K562 (cell line): ENCODE measurements around the gene GNAQ. TPM values are rescaled to one million over a fixed set of nuclear protein-coding genes. Genes with fewer than 3 reads are reported as not detected.

ENCODE experiments used
- CXXC5 ChIP-seq: fragments of 250-450 bp; sonication (Bioruptor Pico); IDR thresholded peaks from 2 replicates; pipeline ENCODE4 v1.8.0; 2022; ENCODE audit warnings: inconsistent platforms, mild to moderate bottlenecking, moderate library complexity
- HMGN3 ChIP-seq: IDR thresholded peaks from 2 replicates; pipeline ENCODE4 v1.6.1; 2011; ENCODE audit warnings: borderline replicate concordance, low read depth, mild to moderate bottlenecking, mixed read lengths, low read length; ENCODE audit not compliant: insufficient read length; ENCODE audit errors: extremely low read depth
- HNRNPLL ChIP-seq: fragments of 200-400 bp; formaldehyde crosslinking; IDR thresholded peaks from 2 replicates; pipeline ENCODE4 v1.6.1; 2017; ENCODE audit warnings: low read length, low read depth, mild to moderate bottlenecking; ENCODE audit not compliant: poor library complexity, severe bottlenecking
- KDM5B ChIP-seq: fragments of 200-600 bp; sonication (generic); IDR thresholded peaks from 2 replicates; pipeline ENCODE4 v1.6.1; 2012; ENCODE audit warnings: low read depth, mild to moderate bottlenecking, moderate library complexity, low read length, control low read depth, inconsistent platforms; ENCODE audit not compliant: insufficient replicate concordance
- NCOA1 ChIP-seq: fragments of 450-650 bp; IDR thresholded peaks from 2 replicates; pipeline ENCODE4 v1.6.1; 2016; ENCODE audit warnings: low read depth
- NR4A1 ChIP-seq, 2 experiments: fragments of 250-450 bp in 1 of 2; fragments of 450-650 bp in 1 of 2; sonication (Bioruptor Pico) in 1 of 2; IDR thresholded peaks; 2 replicates each; pipeline versions ENCODE4 v1.4.0 to v1.6.1; 2016 to 2020; ENCODE audit warnings: mild to moderate bottlenecking in 2 of 2, missing compliant biosample characterization in 1 of 2, missing genetic modification characterization in 1 of 2, moderate library complexity in 1 of 2
- PHF8 ChIP-seq: fragments of 200-600 bp; sonication (generic); IDR thresholded peaks from 2 replicates; pipeline ENCODE4 v1.6.1; 2012; ENCODE audit warnings: mixed run types, mild to moderate bottlenecking, inconsistent platforms, low read length, moderate library complexity, borderline replicate concordance
- POLR2H ChIP-seq: IDR thresholded peaks from 2 replicates; pipeline ENCODE4 v1.6.1; 2016; ENCODE audit warnings: missing genetic modification characterization, low read depth, mild to moderate bottlenecking, control low read depth, missing compliant biosample characterization, moderate library complexity
- RAD21 ChIP-seq, 2 experiments: fragments of 250-450 bp in 1 of 2; fragments of 450-650 bp in 1 of 2; sonication (Bioruptor Pico) in 1 of 2; formaldehyde crosslinking in 1 of 2; IDR thresholded peaks in 1 of 2; conservative IDR thresholded peaks in 1 of 2; 2 replicates each; pipeline versions ENCODE4 v1.4.0 to v1.8.0; 2020 to 2022; ENCODE audit warnings: mild to moderate bottlenecking in 2 of 2, moderate library complexity in 1 of 2
- RBFOX2 ChIP-seq: fragments of 200-400 bp; formaldehyde crosslinking; IDR thresholded peaks from 2 replicates; pipeline ENCODE4 v1.6.1; 2017; ENCODE audit warnings: low read depth, mild to moderate bottlenecking, low read length, moderate library complexity
- SIN3A ChIP-seq, 2 experiments: fragments of 150-350 bp in 1 of 2; IDR thresholded peaks; 2 replicates each; pipeline ENCODE4 v1.6.1; 2011 to 2016; ENCODE audit warnings: borderline replicate concordance in 2 of 2, low read depth in 2 of 2, low read length in 2 of 2, mild to moderate bottlenecking in 2 of 2, moderate library complexity in 2 of 2; ENCODE audit not compliant: control insufficient read depth in 1 of 2
- YY1 ChIP-seq, 3 experiments: IDR thresholded peaks; 2 replicates each; pipeline ENCODE4 v1.6.1; 2011; ENCODE audit warnings: low read length in 2 of 3, mild to moderate bottlenecking in 2 of 3, moderate library complexity in 2 of 3, borderline replicate concordance in 1 of 3, control low read depth in 1 of 3, low read depth in 1 of 3; ENCODE audit not compliant: insufficient read depth in 3 of 3, insufficient replicate concordance in 2 of 3, control insufficient read depth in 1 of 3, insufficient read length in 1 of 3; ENCODE audit errors: extremely low read depth in 1 of 3
- ZC3H11A ChIP-seq: IDR thresholded peaks from 2 replicates; pipeline ENCODE4 v1.6.1; 2012; ENCODE audit warnings: low read depth, low read length, improper control_type of control experiment
- ZFP36 ChIP-seq: fragments of 150-350 bp; IDR thresholded peaks from 2 replicates; pipeline ENCODE4 v1.6.1; 2018; ENCODE audit warnings: low read length, low read depth; ENCODE audit not compliant: partially characterized antibody
- ZNF347 ChIP-seq: fragments of 450-650 bp; formaldehyde crosslinking; IDR thresholded peaks from 2 replicates; pipeline ENCODE4 v1.4.0; 2020; ENCODE audit warnings: low read depth, mild to moderate bottlenecking, moderate library complexity
- polyA plus RNA-seq, 8 experiments: library from polyadenylated mRNA; depleted of rRNA in 4 of 8; stranded (reverse) in 5 of 8; unstranded in 3 of 8; fragments of >200 nt; fragmentation: Nextera tagmentation in 2 of 8; fragmentation: Illumina TruSeq in 1 of 8; extraction: Ambion mirVana in 2 of 8; extraction: Trizol in 1 of 8; gene quantifications; 2 replicates each; pipeline versions ENCODE4 v1.2.1 to v1.2.3, GENCODE V29; 2011 to 2014; ENCODE audit warnings: inconsistent platforms in 1 of 8, missing spikeins in 1 of 8
- total RNA-seq, 7 experiments: library from RNA; depleted of rRNA in 6 of 7; stranded (reverse); fragments of >200 nt in 6 of 7; fragmentation: Illumina TruSeq in 2 of 7; extraction: Trizol in 2 of 7; gene quantifications; 2 replicates each; pipeline versions ENCODE4 v1.2.1 to v1.2.3, GENCODE V29; 2011 to 2021; ENCODE audit warnings: low replicate concordance in 1 of 7
- TF ChIP-seq, protein P1 (sequence below): fragments of 450-650 bp; formaldehyde crosslinking; conservative IDR thresholded peaks from 2 replicates; pipeline ENCODE4 v1.4.0; 2022; ENCODE audit warnings: mild to moderate bottlenecking, missing genetic modification characterization
- TF ChIP-seq, protein P2 (sequence below), 2 experiments: IDR thresholded peaks; 2 replicates each; pipeline ENCODE4 v1.6.1; 2011; ENCODE audit warnings: borderline replicate concordance in 1 of 2, control low read depth in 1 of 2, low read depth in 1 of 2, low read length in 1 of 2, mild to moderate bottlenecking in 1 of 2, mixed read lengths in 1 of 2, moderate library complexity in 1 of 2; ENCODE audit not compliant: insufficient read depth in 1 of 2, insufficient read length in 1 of 2, poor library complexity in 1 of 2, severe bottlenecking in 1 of 2; ENCODE audit errors: extremely low read depth in 1 of 2
- TF ChIP-seq, protein P3 (sequence below): fragments of 250-450 bp; sonication (Bioruptor Pico); IDR thresholded peaks from 2 replicates; pipeline ENCODE4 v1.8.0; 2022; ENCODE audit warnings: moderate library complexity, mild to moderate bottlenecking, inconsistent platforms
- TF ChIP-seq, protein P4 (sequence below): fragments of 200-800 bp; sonication (Bioruptor generic); IDR thresholded peaks from 2 replicates; pipeline ENCODE4 v1.6.1; 2017; ENCODE audit warnings: missing genetic modification characterization, missing compliant biosample characterization

The GNAQ gene
- total and polyA plus RNA-seq, 9 of the 15 experiments (the other 6 are each of a cell fraction or from before 2014, with no cell fraction given): 4.8 to 27.9 (median 17.5) TPM

DNA sequence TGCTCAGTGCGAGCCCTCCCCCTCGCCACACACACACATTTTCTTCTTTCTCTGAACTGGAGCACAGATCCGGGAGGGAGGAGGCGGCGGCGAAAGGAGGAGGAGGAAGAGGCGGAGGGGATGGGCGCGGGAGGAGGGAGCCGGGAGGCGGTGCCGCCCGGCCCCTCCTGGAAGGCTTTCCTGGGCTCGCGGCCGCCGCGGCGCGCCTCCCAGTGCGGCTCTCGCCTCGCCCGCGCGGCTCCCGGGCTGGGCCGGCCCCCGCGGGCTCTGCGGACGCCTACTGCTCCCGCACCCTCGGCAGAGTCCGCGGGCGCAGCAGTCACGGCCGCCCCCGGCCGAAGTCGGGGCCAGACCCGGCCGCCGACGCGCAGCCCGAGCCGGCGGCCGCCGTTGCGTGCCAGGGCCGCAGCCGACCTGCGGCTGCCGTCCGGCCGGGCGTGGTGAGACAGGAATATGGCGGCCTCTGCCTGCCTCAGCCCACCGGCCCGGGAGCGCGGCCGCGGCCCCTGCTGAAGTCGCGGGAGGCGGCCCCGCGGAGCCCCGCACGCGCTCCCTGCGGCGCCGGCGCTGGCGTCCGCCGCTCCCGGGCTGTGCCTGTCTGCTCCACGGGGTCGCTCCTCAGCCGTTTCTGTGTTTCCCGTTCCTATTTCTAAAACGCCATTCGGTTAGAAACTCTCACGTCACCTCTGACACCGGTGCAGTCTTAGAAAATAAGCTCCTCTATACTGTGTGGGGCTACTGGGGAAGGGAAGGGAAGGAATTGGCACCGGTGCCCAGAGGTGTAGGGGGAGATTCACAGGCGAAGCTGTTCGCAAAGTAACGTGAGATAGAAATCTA is 500 bp upstream of the GNAQ start (continued):
- TF ChIP-seq, protein P1, sequence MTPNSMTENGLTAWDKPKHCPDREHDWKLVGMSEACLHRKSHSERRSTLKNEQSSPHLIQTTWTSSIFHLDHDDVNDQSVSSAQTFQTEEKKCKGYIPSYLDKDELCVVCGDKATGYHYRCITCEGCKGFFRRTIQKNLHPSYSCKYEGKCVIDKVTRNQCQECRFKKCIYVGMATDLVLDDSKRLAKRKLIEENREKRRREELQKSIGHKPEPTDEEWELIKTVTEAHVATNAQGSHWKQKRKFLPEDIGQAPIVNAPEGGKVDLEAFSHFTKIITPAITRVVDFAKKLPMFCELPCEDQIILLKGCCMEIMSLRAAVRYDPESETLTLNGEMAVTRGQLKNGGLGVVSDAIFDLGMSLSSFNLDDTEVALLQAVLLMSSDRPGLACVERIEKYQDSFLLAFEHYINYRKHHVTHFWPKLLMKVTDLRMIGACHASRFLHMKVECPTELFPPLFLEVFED: no peak
- TF ChIP-seq, protein P2, sequence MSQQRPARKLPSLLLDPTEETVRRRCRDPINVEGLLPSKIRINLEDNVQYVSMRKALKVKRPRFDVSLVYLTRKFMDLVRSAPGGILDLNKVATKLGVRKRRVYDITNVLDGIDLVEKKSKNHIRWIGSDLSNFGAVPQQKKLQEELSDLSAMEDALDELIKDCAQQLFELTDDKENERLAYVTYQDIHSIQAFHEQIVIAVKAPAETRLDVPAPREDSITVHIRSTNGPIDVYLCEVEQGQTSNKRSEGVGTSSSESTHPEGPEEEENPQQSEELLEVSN (IDR thresholded peaks at IDR 0.05; ENCODE audit: borderline replicate concordance in 1 of 2, extremely low read depth in 1 of 2, insufficient read depth in 1 of 2, insufficient read length in 1 of 2, low read depth in 1 of 2, low read length in 1 of 2, poor library complexity in 1 of 2, severe bottlenecking in 1 of 2): peak in 1 of 2 experiments; percentile 10
- TF ChIP-seq ZC3H11A (no peak), HMGN3 (peak; percentile 64), ZNF347 (no peak), POLR2H (peak; percentile 65; the same call in 1 of the 2 replicates), KDM5B (peak; percentile 41), SIN3A (IDR thresholded peaks at IDR 0.05; ENCODE audit: borderline replicate concordance in 2 of 2, control insufficient read depth in 1 of 2, low read depth in 2 of 2, low read length in 2 of 2) (peak in 1 of 2 experiments; percentile 61; a peak in 1 of 4 replicates), YY1 (IDR thresholded peaks at IDR 0.05; ENCODE audit: borderline replicate concordance in 1 of 3, control insufficient read depth in 1 of 3, extremely low read depth in 1 of 3, insufficient read depth in 3 of 3, insufficient read length in 1 of 3, insufficient replicate concordance in 2 of 3, low read depth in 1 of 3, low read length in 2 of 3) (peak in 2 of 3 experiments; percentile 29 to 78), PHF8 (peak; percentile 69; the same call in 1 of the 2 replicates), ZFP36 (peak; percentile 45), NCOA1 (no peak), HNRNPLL (peak; percentile 5), CXXC5 (CRISPR knock-in tag) (peak; percentile 70), NR4A1 (CRISPR knock-in tag; IDR thresholded peaks at IDR 0.05) (no peak), NR4A1 (tag; IDR thresholded peaks at IDR 0.05) (no peak), RBFOX2 (peak; percentile 83), RAD21 (CRISPR knock-in tag; conservative IDR thresholded peaks at IDR 0.05 in 1 of 2, IDR thresholded peaks at IDR 0.05 in 1 of 2) (no peak)
- TF ChIP-seq, protein P3, sequence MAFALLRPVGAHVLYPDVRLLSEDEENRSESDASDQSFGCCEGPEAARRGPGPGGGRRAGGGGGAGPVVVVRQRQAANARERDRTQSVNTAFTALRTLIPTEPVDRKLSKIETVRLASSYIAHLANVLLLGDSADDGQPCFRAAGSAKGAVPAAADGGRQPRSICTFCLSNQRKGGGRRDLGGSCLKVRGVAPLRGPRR: no peak
- TF ChIP-seq, protein P4, sequence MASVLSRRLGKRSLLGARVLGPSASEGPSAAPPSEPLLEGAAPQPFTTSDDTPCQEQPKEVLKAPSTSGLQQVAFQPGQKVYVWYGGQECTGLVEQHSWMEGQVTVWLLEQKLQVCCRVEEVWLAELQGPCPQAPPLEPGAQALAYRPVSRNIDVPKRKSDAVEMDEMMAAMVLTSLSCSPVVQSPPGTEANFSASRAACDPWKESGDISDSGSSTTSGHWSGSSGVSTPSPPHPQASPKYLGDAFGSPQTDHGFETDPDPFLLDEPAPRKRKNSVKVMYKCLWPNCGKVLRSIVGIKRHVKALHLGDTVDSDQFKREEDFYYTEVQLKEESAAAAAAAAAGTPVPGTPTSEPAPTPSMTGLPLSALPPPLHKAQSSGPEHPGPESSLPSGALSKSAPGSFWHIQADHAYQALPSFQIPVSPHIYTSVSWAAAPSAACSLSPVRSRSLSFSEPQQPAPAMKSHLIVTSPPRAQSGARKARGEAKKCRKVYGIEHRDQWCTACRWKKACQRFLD (CRISPR knock-in tag): no peak
